Panc1 (cell line): ENCODE data around the gene TRPM5. TPM values are rescaled to one million over a fixed set of nuclear protein-coding genes. Genes with fewer than 3 reads are reported as not detected.

ENCODE experiments used
- ATAC-seq: fragments of 200-7000 bp; cut with Tn5 transposase; 2 replicates; pipeline ENCODE4 v1.9.1; 2020; ENCODE audit warnings: mild to moderate bottlenecking, moderate library complexity
- BruUV-seq: library from RNA; stranded (reverse); fragments of 400-500 nt; replicated peaks from 2 replicates; lab custom pipeline; 2021; lab: Mats Ljungman, UMichigan
- CTCF ChIA-PET: fragments of 300-600 bp; sonication (Branson Sonifier 250); formaldehyde crosslinking; loops from one replicate; lab custom pipeline; 2022; ENCODE audit warnings: antibody characterized with exemption; lab: Charles Lee
- POLR2A ChIA-PET: fragments of 300-600 bp; sonication (Branson Sonifier 250); formaldehyde crosslinking; loops from one replicate; lab custom pipeline; 2022; ENCODE audit warnings: antibody characterized with exemption; lab: Charles Lee
- DNase-seq: peaks from one replicate; pipeline ENCODE4 v3.0.0-alpha.2; 2010; ENCODE audit warnings: low read depth, low spot score
- H3K27ac ChIP-seq: 2 replicates; pipeline ENCODE4 v1.5.1; 2011; ENCODE audit warnings: mild to moderate bottlenecking, low read length, inconsistent platforms
- H3K27me3 ChIP-seq: fragments of 200-500 bp; sonication (Bioruptor generic); 2 replicates; pipeline ENCODE4 v1.6.0; 2014; ENCODE audit warnings: low read length, inconsistent platforms; ENCODE audit not compliant: control insufficient read depth, insufficient read depth
- H3K36me3 ChIP-seq: fragments of 200-500 bp; sonication (Bioruptor generic); 2 replicates; pipeline ENCODE4 v1.5.1; 2014; ENCODE audit warnings: inconsistent platforms, mild to moderate bottlenecking, low read length, moderate library complexity; ENCODE audit not compliant: control insufficient read depth, insufficient read depth
- H3K4me1 ChIP-seq: 2 replicates; pipeline ENCODE4 v1.5.1; 2011; ENCODE audit warnings: inconsistent platforms, mild to moderate bottlenecking, low read length, moderate library complexity; ENCODE audit not compliant: control insufficient read depth, insufficient read depth
- H3K4me3 ChIP-seq, 2 experiments: 2 replicates each; pipeline ENCODE4 v1.5.1; 2011 to 2012; ENCODE audit warnings: low read depth in 2 of 2, low read length in 2 of 2, mild to moderate bottlenecking in 2 of 2, inconsistent platforms in 1 of 2, moderate library complexity in 1 of 2
- H3K9me3 ChIP-seq: fragments of 200-500 bp; sonication (Bioruptor generic); 2 replicates; pipeline ENCODE4 v1.5.1; 2014; ENCODE audit warnings: low read depth, mild to moderate bottlenecking, inconsistent platforms, low read length, moderate library complexity; ENCODE audit not compliant: control insufficient read depth, insufficient read depth
- CTCF ChIP-seq: fragments of 450-650 bp; IDR thresholded peaks from 2 replicates; pipeline ENCODE4 v1.5.1; 2017; ENCODE audit warnings: mild to moderate bottlenecking
- POLR2AphosphoS5 ChIP-seq: IDR thresholded peaks from 2 replicates; pipeline ENCODE4 v1.6.1; 2012; ENCODE audit warnings: mild to moderate bottlenecking, low read depth, low read length, moderate library complexity
- SIN3A ChIP-seq: IDR thresholded peaks from 2 replicates; pipeline ENCODE4 v1.6.1; 2012; ENCODE audit warnings: low read depth, mild to moderate bottlenecking, low read length, moderate library complexity, borderline replicate concordance; ENCODE audit not compliant: insufficient read depth
- TCF7L2 ChIP-seq: IDR thresholded peaks from 2 replicates; pipeline ENCODE4 v1.6.1; 2011; ENCODE audit warnings: mild to moderate bottlenecking, low read depth, low read length, inconsistent platforms
- in situ Hi-C: cut with HindIII; loops from 2 replicates; pipeline ENCODE4 v1.10.0; 2016; ENCODE audit warnings: low sequenced_read_pairs, low pct_unique_long_range_greater_than_20kb
- intact Hi-C: fragments of 100-400 bp; cut with micrococcal nuclease; formaldehyde crosslinking; loops from one replicate; pipeline ENCODE4 v1.10.0; 2022; ENCODE audit not compliant: unreplicated experiment
- total RNA-seq: library from RNA; stranded (reverse); gene quantifications from one replicate; pipeline ENCODE4 v1.2.1, GENCODE V29; 2021; ENCODE audit not compliant: unreplicated experiment
- TF ChIP-seq, protein P1 (sequence below), 2 experiments: IDR thresholded peaks; 2 replicates each; pipeline ENCODE4 v1.6.1; 2011 to 2012; ENCODE audit warnings: low read depth in 2 of 2, control low read depth in 1 of 2, low read length in 1 of 2, mild to moderate bottlenecking in 1 of 2, moderate library complexity in 1 of 2; ENCODE audit not compliant: insufficient read depth in 1 of 2

Gene TRPM5
- total RNA-seq, 1 experiment from 2014 or later: 0.08 TPM

DNA sequence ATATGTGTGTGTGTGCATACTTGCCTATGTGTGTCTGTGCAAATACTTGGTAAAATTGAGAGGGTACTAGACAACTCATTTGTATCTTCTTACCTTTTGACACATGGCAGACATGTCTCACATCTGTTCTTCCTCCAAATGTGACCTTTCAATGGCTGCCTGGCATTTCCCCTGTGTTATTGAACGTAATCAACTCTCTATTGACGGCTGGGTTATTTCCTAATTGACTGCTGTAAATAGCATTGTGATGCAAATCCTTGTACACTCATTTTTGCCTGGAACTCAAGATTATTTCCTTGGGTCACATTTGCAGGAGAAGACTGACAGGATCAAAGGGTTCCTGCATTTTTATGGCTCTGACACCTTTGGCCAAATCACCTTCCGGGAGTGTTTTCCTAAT is 37.9 kb upstream of the TRPM5 start:
- BruUV-seq: no TSS peak
- H3K27me3 ChIP-seq: peaks cover 25% of the 10 kb centered on the region
- in situ Hi-C loops: no loop called here

GRCh38 chr11:2481253-2481652 is 36.9 kb upstream of the TRPM5 start:
- in situ Hi-C loops (no loop called here), intact Hi-C loops (no loop called here)
- TF ChIP-seq SIN3A (no peak), CTCF (no peak), POLR2AphosphoS5 (no peak), TCF7L2 (no peak)
- TF ChIP-seq, protein P1, sequence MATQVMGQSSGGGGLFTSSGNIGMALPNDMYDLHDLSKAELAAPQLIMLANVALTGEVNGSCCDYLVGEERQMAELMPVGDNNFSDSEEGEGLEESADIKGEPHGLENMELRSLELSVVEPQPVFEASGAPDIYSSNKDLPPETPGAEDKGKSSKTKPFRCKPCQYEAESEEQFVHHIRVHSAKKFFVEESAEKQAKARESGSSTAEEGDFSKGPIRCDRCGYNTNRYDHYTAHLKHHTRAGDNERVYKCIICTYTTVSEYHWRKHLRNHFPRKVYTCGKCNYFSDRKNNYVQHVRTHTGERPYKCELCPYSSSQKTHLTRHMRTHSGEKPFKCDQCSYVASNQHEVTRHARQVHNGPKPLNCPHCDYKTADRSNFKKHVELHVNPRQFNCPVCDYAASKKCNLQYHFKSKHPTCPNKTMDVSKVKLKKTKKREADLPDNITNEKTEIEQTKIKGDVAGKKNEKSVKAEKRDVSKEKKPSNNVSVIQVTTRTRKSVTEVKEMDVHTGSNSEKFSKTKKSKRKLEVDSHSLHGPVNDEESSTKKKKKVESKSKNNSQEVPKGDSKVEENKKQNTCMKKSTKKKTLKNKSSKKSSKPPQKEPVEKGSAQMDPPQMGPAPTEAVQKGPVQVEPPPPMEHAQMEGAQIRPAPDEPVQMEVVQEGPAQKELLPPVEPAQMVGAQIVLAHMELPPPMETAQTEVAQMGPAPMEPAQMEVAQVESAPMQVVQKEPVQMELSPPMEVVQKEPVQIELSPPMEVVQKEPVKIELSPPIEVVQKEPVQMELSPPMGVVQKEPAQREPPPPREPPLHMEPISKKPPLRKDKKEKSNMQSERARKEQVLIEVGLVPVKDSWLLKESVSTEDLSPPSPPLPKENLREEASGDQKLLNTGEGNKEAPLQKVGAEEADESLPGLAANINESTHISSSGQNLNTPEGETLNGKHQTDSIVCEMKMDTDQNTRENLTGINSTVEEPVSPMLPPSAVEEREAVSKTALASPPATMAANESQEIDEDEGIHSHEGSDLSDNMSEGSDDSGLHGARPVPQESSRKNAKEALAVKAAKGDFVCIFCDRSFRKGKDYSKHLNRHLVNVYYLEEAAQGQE (IDR thresholded peaks at IDR 0.05; ENCODE audit: insufficient read depth in 1 of 2, low read depth in 2 of 2, low read length in 1 of 2): no peak
- Histone ChIP-seq H3K9me3 (no peaks in the 10 kb centered on the region), H3K27me3 (peaks cover 25% of the 10 kb centered on the region), H3K4me1 (no peaks in the 10 kb centered on the region), H3K4me3 (no peak overlapping the region), H3K36me3 (no peaks in the 10 kb centered on the region), H3K27ac (no peak overlapping the region)
- POLR2A ChIA-PET: no interaction called here
- DNase-seq: no peak
- BruUV-seq: no TSS peak
- no peak for ATAC-seq
- CTCF ChIA-PET: no interaction called here

More for the DNA sequence above, 37.9 kb upstream of the TRPM5 start:
- no peak for TF ChIP-seq POLR2AphosphoS5
- TF ChIP-seq SIN3A: no peak
- TF ChIP-seq, protein P1 (IDR thresholded peaks at IDR 0.05; ENCODE audit: insufficient read depth in 1 of 2, low read depth in 2 of 2, low read length in 1 of 2): no peak
- TF ChIP-seq CTCF: no peak
- TF ChIP-seq TCF7L2: no peak
- Histone ChIP-seq H3K4me3 (no peak overlapping the region), H3K4me1 (no peaks in the 10 kb centered on the region), H3K36me3 (no peaks in the 10 kb centered on the region), H3K9me3 (no peaks in the 10 kb centered on the region), H3K27ac (no peak overlapping the region)
- ChIA-PET CTCF (no interaction called here), POLR2A (no interaction called here)
- DNase-seq (no peak), ATAC-seq (no peak)
- intact Hi-C loops: no loop called here
